ENCODE results near the gene INTS11.

INTS11 gene

GRCh38 chr1:1290238-1290731, 34.2 kb downstream of the INTS11 start:
- TF ChIP-seq CTCF (IDR thresholded peaks at IDR 0.05; ENCODE audit: low read depth, low read length, missing control alignments): peak; percentile 80
- in situ Hi-C loops (cut with HindIII; ENCODE audit: low pct_ligation_motif_present, low sequenced_read_pairs): no loop called here
- Histone ChIP-seq H3K27ac (no peak overlapping the region), H3K36me3 (replicated peaks) (peaks cover 3% of the 10 kb centered on the region), H3K27me3 (replicated peaks) (no peaks in the 10 kb centered on the region), H3K4me3 (ENCODE audit: low read depth, low read length) (no peak overlapping the region)
- peak; percentile 66 for DNase-seq

- no peak for TF ChIP-seq CTCF (IDR thresholded peaks at IDR 0.05; ENCODE audit: low read depth, low read length, missing control alignments)
Observed at GRCh38 chr1:1287288-1288110, 37.0 kb downstream of the INTS11 start.

GRCh38 chr1:1286313-1287261, 37.9 kb downstream of the INTS11 start:
- Histone ChIP-seq H3K36me3 (replicated peaks) (no peaks in the 10 kb centered on the region), H3K4me3 (ENCODE audit: low read depth, low read length) (no peak overlapping the region), H3K27me3 (replicated peaks) (no peaks in the 10 kb centered on the region), H3K27ac (no peak overlapping the region)
- no peak for DNase-seq
- in situ Hi-C loops (cut with HindIII; ENCODE audit: low pct_ligation_motif_present, low sequenced_read_pairs): no loop called here
- no peak for TF ChIP-seq CTCF (IDR thresholded peaks at IDR 0.05; ENCODE audit: low read depth, low read length, missing control alignments)

More at GRCh38 chr1:1287288-1288110, 37.0 kb downstream of the INTS11 start:
- no peak overlapping the region for H3K27ac ChIP-seq
- in situ Hi-C loops (cut with HindIII; ENCODE audit: low pct_ligation_motif_present, low sequenced_read_pairs): no loop called here
- no peak overlapping the region for H3K4me3 ChIP-seq (ENCODE audit: low read depth, low read length)
- no peak for DNase-seq
- H3K36me3 ChIP-seq (replicated peaks): no peaks in the 10 kb centered on the region
- no peaks in the 10 kb centered on the region for H3K27me3 ChIP-seq (replicated peaks)

GRCh38 chr1:1285611-1286311, 38.7 kb downstream of the INTS11 start:
- TF ChIP-seq CTCF (IDR thresholded peaks at IDR 0.05; ENCODE audit: low read depth, low read length, missing control alignments): no peak
- no peaks in the 10 kb centered on the region for H3K27me3 ChIP-seq (replicated peaks)
- H3K27ac ChIP-seq: no peak overlapping the region
- H3K36me3 ChIP-seq (replicated peaks): no peaks in the 10 kb centered on the region
- no peak overlapping the region for H3K4me3 ChIP-seq (ENCODE audit: low read depth, low read length)
- no peak for DNase-seq
- in situ Hi-C loops (cut with HindIII; ENCODE audit: low pct_ligation_motif_present, low sequenced_read_pairs): no loop called here

- in situ Hi-C loops (cut with HindIII; ENCODE audit: low pct_ligation_motif_present, low sequenced_read_pairs): no loop called here
- Histone ChIP-seq H3K27ac (no peak overlapping the region), H3K4me3 (ENCODE audit: low read depth, low read length) (no peak overlapping the region), H3K27me3 (replicated peaks) (no peaks in the 10 kb centered on the region), H3K36me3 (replicated peaks) (no peaks in the 10 kb centered on the region)
- no peak for DNase-seq
- no peak for TF ChIP-seq CTCF (IDR thresholded peaks at IDR 0.05; ENCODE audit: low read depth, low read length, missing control alignments)
Observed at GRCh38 chr1:1285102-1285571, 39.3 kb downstream of the INTS11 start.
